K562 (cell line): ENCODE data around the gene CTSW. TPM values are rescaled to one million over a fixed set of nuclear protein-coding genes. Genes with fewer than 3 reads are reported as not detected.

Source experiments
- TSC22D4 ChIP-seq: fragments of 450-650 bp; IDR thresholded peaks from 2 replicates; pipeline ENCODE4 v1.6.1; 2016; ENCODE audit warnings: missing genetic modification characterization, missing biosample characterization, control low read depth
- ZBTB12 ChIP-seq: fragments of 250-450 bp; sonication (Bioruptor Pico); IDR thresholded peaks from 2 replicates; pipeline ENCODE4 v1.4.0; 2020
- ZBTB40 ChIP-seq, 2 experiments: fragments of 450-650 bp in 1 of 2; sonication (generic) in 1 of 2; formaldehyde crosslinking in 1 of 2; IDR thresholded peaks; 2 replicates each; pipeline versions ENCODE4 v1.7.1 to v1.9.0; 2016 to 2022; ENCODE audit warnings: inconsistent platforms in 1 of 2, mild to moderate bottlenecking in 1 of 2, missing genetic modification reagents in 1 of 2
- ZNF668 ChIP-seq: fragments of 250-450 bp; sonication (Bioruptor Pico); IDR thresholded peaks from 2 replicates; pipeline ENCODE4 v1.8.0; 2022; ENCODE audit warnings: mild to moderate bottlenecking, inconsistent platforms
- ZNF695 ChIP-seq: fragments of 450-650 bp; formaldehyde crosslinking; IDR thresholded peaks from 2 replicates; pipeline ENCODE4 v1.4.0; 2020; ENCODE audit warnings: mild to moderate bottlenecking, moderate library complexity
- polyA plus RNA-seq, 8 experiments: library from polyadenylated mRNA; depleted of rRNA in 4 of 8; stranded (reverse) in 5 of 8; unstranded in 3 of 8; fragments of >200 nt; fragmentation: Nextera tagmentation in 2 of 8; fragmentation: Illumina TruSeq in 1 of 8; extraction: Ambion mirVana in 2 of 8; extraction: Trizol in 1 of 8; gene quantifications; 2 replicates each; pipeline versions ENCODE4 v1.2.1 to v1.2.3, GENCODE V29; 2011 to 2014; ENCODE audit warnings: inconsistent platforms in 1 of 8, missing spikeins in 1 of 8
- total RNA-seq, 7 experiments: library from RNA; depleted of rRNA in 6 of 7; stranded (reverse); fragments of >200 nt in 6 of 7; fragmentation: Illumina TruSeq in 2 of 7; extraction: Trizol in 2 of 7; gene quantifications; 2 replicates each; pipeline versions ENCODE4 v1.2.1 to v1.2.3, GENCODE V29; 2011 to 2021; ENCODE audit warnings: low replicate concordance in 1 of 7

CTSW gene
- total and polyA plus RNA-seq, 9 of the 15 experiments (the other 6 are each of a cell fraction or from before 2014, with no cell fraction given) = 0.04 TPM; not detected in 8

DNA sequence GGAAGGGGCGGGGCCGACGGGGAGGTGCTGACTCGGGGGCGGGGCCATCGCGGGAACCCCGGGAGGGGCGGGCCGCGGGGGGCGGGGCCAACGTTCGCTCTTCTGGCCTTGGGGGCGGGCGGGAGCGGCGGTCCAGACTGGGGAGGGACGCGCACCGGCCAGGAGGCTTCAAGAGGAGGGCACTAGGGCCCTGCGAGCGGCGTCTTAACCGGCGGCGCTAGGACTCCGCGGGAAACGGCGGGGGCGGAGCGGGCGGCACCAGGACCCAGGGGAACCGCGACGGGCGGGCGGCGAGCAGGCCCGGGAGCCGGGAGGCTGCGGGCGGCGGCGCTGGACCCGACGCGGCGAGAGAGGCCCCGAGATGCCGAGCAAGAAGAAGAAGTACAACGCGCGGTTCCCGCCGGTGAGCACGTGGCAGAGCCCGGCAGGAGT lies 39.5 kb downstream of the CTSW start, which contains the start of gene DRAP1 (continued):
- TF ChIP-seq ZBTB12 (CRISPR knock-in tag) (peak; percentile 69), ZNF668 (CRISPR knock-in tag) (peak; percentile 35; the same call in 1 of the 2 replicates), ZBTB40 (IDR thresholded peaks at IDR 0.05) (no peak), ZBTB40 (CRISPR knock-in tag; IDR thresholded peaks at IDR 0.05) (no peak), TSC22D4 (tag) (no peak), ZNF695 (CRISPR knock-in tag) (no peak)
